AG20443 (cell line): ENCODE results near the gene EHD4.

Experiments
- DNase-seq: peaks from one replicate; pipeline ENCODE4 v3.0.0; 2012; ENCODE audit warnings: low spot score, mixed read lengths

EHD4 gene

GRCh38 chr15:41919954-41920538, 52.3 kb downstream of the EHD4 start:
- DNase-seq: no peak

GRCh38 chr15:41919201-41919820, 53.0 kb downstream of the EHD4 start:
- DNase-seq: no peak

GRCh38 chr15:41918506-41919126, 53.7 kb downstream of the EHD4 start:
- no peak for DNase-seq

- DNase-seq: peak; percentile 75
Measured at GRCh38 chr15:41917767-41918430, 54.5 kb downstream of the EHD4 start.

GRCh38 chr15:41915255-41915994, 56.9 kb downstream of the EHD4 start:
- no peak for DNase-seq

GRCh38 chr15:41914411-41914810, 57.9 kb downstream of the EHD4 start:
- DNase-seq: no peak

- DNase-seq: no peak
Measured at GRCh38 chr15:41913256-41913655, 59.1 kb downstream of the EHD4 start.

GRCh38 chr15:41911691-41912345, 60.5 kb downstream of the EHD4 start:
- no peak for DNase-seq

- no peak for DNase-seq
Measured at GRCh38 chr15:41908736-41909461, 63.5 kb downstream of the EHD4 start.

GRCh38 chr15:41907141-41907540, 65.2 kb downstream of the EHD4 start:
- DNase-seq: no peak

- DNase-seq: no peak
Measured at GRCh38 chr15:41906608-41907007, 65.7 kb downstream of the EHD4 start.

GRCh38 chr15:41905036-41905793, 67.1 kb downstream of the EHD4 start:
- DNase-seq: no peak

- DNase-seq: peak; percentile 81
Measured at GRCh38 chr15:41904541-41905005, 67.8 kb downstream of the EHD4 start.

- DNase-seq: no peak
Measured at GRCh38 chr15:41903782-41904181, 68.6 kb downstream of the EHD4 start.

- DNase-seq: no peak
Measured at GRCh38 chr15:41901431-41901830, 70.9 kb downstream of the EHD4 start.

GRCh38 chr15:41900526-41901380, 71.6 kb downstream of the EHD4 start:
- DNase-seq: no peak

- DNase-seq: no peak
Measured at GRCh38 chr15:41899854-41900442, 72.4 kb downstream of the EHD4 start.

GRCh38 chr15:41897363-41897799, 75.0 kb downstream of the EHD4 start:
- no peak for DNase-seq

GRCh38 chr15:41896566-41896965, 75.8 kb downstream of the EHD4 start:
- no peak for DNase-seq
